Loucy (cell line): ENCODE results near the gene TEX2.

Experiments
- H2AFZ ChIP-seq: fragments of 200-600 bp; sonication (generic); 2 replicates; pipeline ENCODE4 v1.6.0; 2016; ENCODE audit warnings: antibody characterized with exemption, mild to moderate bottlenecking, low read length, moderate library complexity
- H3F3A ChIP-seq: fragments of 200-600 bp; 2 replicates; pipeline ENCODE4 v1.6.0; 2016; ENCODE audit warnings: antibody characterized with exemption, low read depth, mild to moderate bottlenecking
- H3K27me3 ChIP-seq: fragments of 200-600 bp; sonication (generic); 2 replicates; pipeline ENCODE4 v1.6.1; 2014; ENCODE audit warnings: low read length, mild to moderate bottlenecking; ENCODE audit not compliant: insufficient read depth, poor library complexity, severe bottlenecking
- H3K36me3 ChIP-seq: fragments of 200-600 bp; sonication (generic); 2 replicates; pipeline ENCODE4 v1.6.1; 2016; ENCODE audit warnings: low read length; ENCODE audit not compliant: insufficient read depth
- H3K4me1 ChIP-seq: fragments of 200-600 bp; sonication (generic); 2 replicates; pipeline ENCODE4 v1.5.1; 2014; ENCODE audit warnings: low read length, mild to moderate bottlenecking; ENCODE audit not compliant: insufficient read depth, poor library complexity, severe bottlenecking
- H3K4me2 ChIP-seq: fragments of 200-600 bp; sonication (generic); 2 replicates; pipeline ENCODE4 v1.6.0; 2014; ENCODE audit warnings: antibody characterized with exemption, low read length, low read depth, mild to moderate bottlenecking; ENCODE audit not compliant: poor library complexity, severe bottlenecking
- H3K4me3 ChIP-seq: fragments of 200-600 bp; sonication (generic); 2 replicates; pipeline ENCODE4 v1.5.1; 2014; ENCODE audit warnings: low read length, mild to moderate bottlenecking, mixed read lengths; ENCODE audit not compliant: poor library complexity, severe bottlenecking
- H3K79me2 ChIP-seq: fragments of 200-600 bp; sonication (generic); 2 replicates; pipeline ENCODE4 v1.6.1; 2014; ENCODE audit warnings: low read length; ENCODE audit not compliant: insufficient read depth
- H3K9ac ChIP-seq: fragments of 200-600 bp; sonication (generic); 2 replicates; pipeline ENCODE4 v1.6.0; 2014; ENCODE audit warnings: mild to moderate bottlenecking, low read depth, low read length, moderate library complexity; ENCODE audit not compliant: poor library complexity, severe bottlenecking
- H3K9me2 ChIP-seq: fragments of 200-600 bp; sonication (generic); replicated peaks from 2 replicates; pipeline ENCODE4 v1.6.1; 2016; ENCODE audit warnings: low read depth, low read length, mixed read lengths
- H3K9me3 ChIP-seq: fragments of 200-600 bp; sonication (generic); 2 replicates; pipeline ENCODE4 v1.6.1; 2014; ENCODE audit warnings: mild to moderate bottlenecking, antibody characterized with exemption, low read length, low read depth; ENCODE audit not compliant: insufficient read depth
- H4K20me1 ChIP-seq: fragments of 200-600 bp; sonication (generic); 2 replicates; pipeline ENCODE4 v1.6.0; 2014; ENCODE audit warnings: antibody characterized with exemption, low read length, mild to moderate bottlenecking; ENCODE audit not compliant: insufficient read depth, poor library complexity, severe bottlenecking
- CTCF ChIP-seq: fragments of 200-600 bp; sonication (generic); conservative IDR thresholded peaks from 2 replicates; pipeline ENCODE4 v1.5.1; 2014; ENCODE audit warnings: mild to moderate bottlenecking, antibody characterized with exemption, low read length
- EZH2phosphoT487 ChIP-seq: fragments of 200-600 bp; IDR thresholded peaks from 2 replicates; pipeline ENCODE4 v1.6.1; 2018; ENCODE audit warnings: antibody characterized with exemption, mild to moderate bottlenecking, moderate library complexity, borderline replicate concordance

Gene TEX2

GRCh38 chr17:64139542-64139941, 123.5 kb downstream of the TEX2 start:
- no peaks in the 10 kb centered on the region for H3F3A ChIP-seq
- no peaks in the 10 kb centered on the region for H3K9me3 ChIP-seq
- no peaks in the 10 kb centered on the region for H3K4me1 ChIP-seq
- H3K36me3 ChIP-seq = no peaks in the 10 kb centered on the region
- H3K79me2 ChIP-seq = no peaks in the 10 kb centered on the region
- TF ChIP-seq CTCF (no peak), EZH2phosphoT487 (no peak)
- no peak overlapping the region for H3K4me3 ChIP-seq
- no peaks in the 10 kb centered on the region for H4K20me1 ChIP-seq
- no peak overlapping the region for H3K9ac ChIP-seq
- H2AFZ ChIP-seq = no peak overlapping the region
- H3K4me2 ChIP-seq = no peak overlapping the region
- no peaks in the 10 kb centered on the region for H3K9me2 ChIP-seq
- no peaks in the 10 kb centered on the region for H3K27me3 ChIP-seq

- Histone ChIP-seq H3K4me2 (no peak overlapping the region), H3K36me3 (no peaks in the 10 kb centered on the region), H4K20me1 (no peaks in the 10 kb centered on the region), H3K4me3 (no peak overlapping the region), H2AFZ (no peak overlapping the region), H3K9ac (no peak overlapping the region), H3K27me3 (no peaks in the 10 kb centered on the region), H3K9me3 (no peaks in the 10 kb centered on the region), H3F3A (no peaks in the 10 kb centered on the region), H3K9me2 (no peaks in the 10 kb centered on the region), H3K79me2 (no peaks in the 10 kb centered on the region), H3K4me1 (no peaks in the 10 kb centered on the region)
- TF ChIP-seq EZH2phosphoT487 (no peak), CTCF (no peak)
Observed at GRCh38 chr17:64138441-64138840, 124.6 kb downstream of the TEX2 start.

GRCh38 chr17:64135000-64135399, 128.1 kb downstream of the TEX2 start:
- no peaks in the 10 kb centered on the region for H3F3A ChIP-seq
- H2AFZ ChIP-seq = no peak overlapping the region
- H3K79me2 ChIP-seq = no peaks in the 10 kb centered on the region
- H3K4me1 ChIP-seq = no peaks in the 10 kb centered on the region
- H3K9me2 ChIP-seq = no peaks in the 10 kb centered on the region
- H3K4me2 ChIP-seq = no peak overlapping the region
- no peaks in the 10 kb centered on the region for H3K9me3 ChIP-seq
- H3K27me3 ChIP-seq = no peaks in the 10 kb centered on the region
- H4K20me1 ChIP-seq = no peaks in the 10 kb centered on the region
- H3K36me3 ChIP-seq = no peaks in the 10 kb centered on the region
- H3K4me3 ChIP-seq = no peak overlapping the region
- no peak overlapping the region for H3K9ac ChIP-seq
- TF ChIP-seq CTCF = no peak
- no peak for TF ChIP-seq EZH2phosphoT487
